HUES64 (cell line): ENCODE measurements around the gene SART3.
"Not testable (repeated sequence)": the region's sequence is repeated elsewhere in the genome, so short reads cannot be mapped to it uniquely, and the experiment has no call there.

Source experiments
- H3K27ac ChIP-seq: 2 replicates; pipeline ENCODE4 v1.7.0; 2013; ENCODE audit warnings: low read depth, low read length, inconsistent platforms
- H3K27me3 ChIP-seq: 2 replicates; pipeline ENCODE4 v1.6.1; 2013; ENCODE audit warnings: mild to moderate bottlenecking, low read length; ENCODE audit not compliant: insufficient read depth
- H3K36me3 ChIP-seq: 2 replicates; pipeline ENCODE4 v1.6.1; 2013; ENCODE audit warnings: mild to moderate bottlenecking, low read length; ENCODE audit not compliant: insufficient read depth
- H3K4me1 ChIP-seq: 2 replicates; pipeline ENCODE4 v1.6.1; 2013; ENCODE audit warnings: mild to moderate bottlenecking, low read length, moderate library complexity; ENCODE audit not compliant: insufficient read depth
- H3K4me3 ChIP-seq: 2 replicates; pipeline ENCODE4 v1.5.1; 2013; ENCODE audit warnings: mild to moderate bottlenecking, low read length, moderate library complexity
- H3K9ac ChIP-seq: 2 replicates; pipeline ENCODE4 v1.6.1; 2013; ENCODE audit warnings: mild to moderate bottlenecking, low read depth, low read length
- H3K9me3 ChIP-seq: 2 replicates; pipeline ENCODE4 v1.6.1; 2013; ENCODE audit warnings: low read depth, low read length; ENCODE audit not compliant: insufficient read depth
- WGBS: fragments of 150-250, 120-280 bp; methylation state at CpG from one replicate; pipeline ENCODE4 v1.1.7; 2013; ENCODE audit warnings: missing lambda C conversion rate; 5-methylcytosine and 5-hydroxymethylcytosine counted together

SART3 gene

DNA sequence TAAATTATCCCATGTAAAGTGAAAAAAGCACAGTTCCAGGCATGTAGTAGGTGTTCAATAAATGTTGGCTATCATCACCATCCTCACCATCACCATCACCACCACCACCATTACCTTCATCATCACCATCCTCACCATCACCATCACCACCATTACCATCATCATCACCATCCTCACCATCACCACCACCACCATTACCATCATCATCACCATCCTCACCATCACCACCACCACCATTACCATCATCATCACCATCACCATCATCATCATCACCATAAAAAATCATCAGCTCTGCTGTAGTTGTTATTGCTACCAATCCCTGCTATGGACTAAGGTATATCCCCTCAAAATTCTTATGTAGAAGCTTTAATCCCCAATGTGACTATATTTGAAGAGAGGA lies 16.5 kb upstream of the SART3 start:
- H3K36me3 ChIP-seq, result no peaks in the 10 kb centered on the region
- H3K4me3 ChIP-seq, result no peak overlapping the region
- H3K9me3 ChIP-seq, result no peaks in the 10 kb centered on the region
- H3K4me1 ChIP-seq, result no peaks in the 10 kb centered on the region
- no peak overlapping the region for H3K27ac ChIP-seq
- no peak overlapping the region for H3K9ac ChIP-seq
- H3K27me3 ChIP-seq, result no peaks in the 10 kb centered on the region

DNA sequence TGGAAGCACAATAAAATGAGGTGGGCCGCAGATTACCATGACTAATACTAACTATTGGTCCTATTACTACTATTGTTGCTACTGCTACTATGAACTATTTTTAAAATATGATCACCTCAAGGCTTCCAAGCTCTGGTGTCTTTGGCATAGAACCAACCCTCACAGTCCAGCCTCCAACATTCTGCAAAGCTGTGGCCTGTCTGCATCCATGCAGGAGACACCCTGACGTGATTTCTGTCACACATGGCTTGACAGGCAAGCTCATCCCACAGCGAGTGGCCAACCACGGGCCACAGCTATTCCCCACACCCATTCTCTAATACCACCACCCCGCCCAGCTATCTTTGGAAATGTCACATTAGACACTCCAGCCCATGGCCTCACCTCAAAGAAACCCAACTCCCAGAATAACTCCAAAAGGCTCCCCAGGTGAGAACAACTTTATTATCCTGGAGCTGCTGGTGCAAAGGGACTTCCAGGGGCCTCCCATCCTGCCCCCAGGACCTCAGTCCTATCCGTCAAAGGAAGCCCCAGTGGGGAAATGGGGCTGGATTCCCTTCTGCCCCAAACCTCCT lies 15.8 kb upstream of the SART3 start:
- H3K27ac ChIP-seq, result no peak overlapping the region
- H3K27me3 ChIP-seq, result no peaks in the 10 kb centered on the region
- 88% methylated on average over 6 of the region's 6 CpGs for WGBS
- no peaks in the 10 kb centered on the region for H3K36me3 ChIP-seq
- no peaks in the 10 kb centered on the region for H3K9me3 ChIP-seq
- H3K4me3 ChIP-seq, result no peak overlapping the region
- H3K4me1 ChIP-seq, result no peaks in the 10 kb centered on the region
- no peak overlapping the region for H3K9ac ChIP-seq

DNA sequence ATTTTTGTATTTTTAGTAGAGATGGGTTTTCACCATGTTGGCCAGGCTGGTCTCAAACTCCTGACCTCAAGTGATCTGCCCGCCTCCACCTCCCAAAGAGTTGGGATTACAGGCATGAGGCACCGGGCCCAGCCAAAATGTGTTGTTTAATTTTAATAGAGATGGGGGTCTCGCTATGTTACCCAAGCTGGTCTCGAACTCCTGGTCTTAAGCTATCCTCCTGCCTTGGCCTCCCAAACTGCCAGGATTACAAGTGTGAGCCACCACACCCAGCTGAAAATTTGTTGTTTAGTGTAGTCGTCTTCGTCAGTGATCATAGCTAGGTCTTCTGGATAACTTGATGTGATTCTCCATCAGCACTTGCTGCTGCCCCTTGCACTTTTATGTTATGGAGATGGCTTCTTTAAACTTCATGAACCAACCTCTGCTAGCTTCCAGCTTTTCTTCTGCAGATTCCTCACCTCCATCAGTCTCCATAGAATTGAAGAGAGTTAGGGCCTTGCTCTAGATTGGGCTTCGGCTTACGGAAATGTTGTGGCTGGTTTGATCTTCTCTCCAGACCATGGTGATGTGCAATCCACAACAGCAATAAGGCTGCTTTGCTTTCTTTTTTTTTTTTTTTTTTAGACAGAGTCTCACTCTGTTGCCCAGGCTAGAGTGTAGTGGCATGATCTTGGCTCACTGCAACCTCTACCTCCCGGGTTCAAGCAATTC lies 14.4 kb upstream of the SART3 start:
- H3K4me3 ChIP-seq, result no peak overlapping the region
- WGBS, result 98% methylated on average over 9 of the region's 9 CpGs
- H3K9ac ChIP-seq, result no peak overlapping the region
- no peaks in the 10 kb centered on the region for H3K36me3 ChIP-seq
- H3K27me3 ChIP-seq, result no peaks in the 10 kb centered on the region
- no peaks in the 10 kb centered on the region for H3K9me3 ChIP-seq
- H3K27ac ChIP-seq, result no peak overlapping the region
- H3K4me1 ChIP-seq, result no peaks in the 10 kb centered on the region

DNA sequence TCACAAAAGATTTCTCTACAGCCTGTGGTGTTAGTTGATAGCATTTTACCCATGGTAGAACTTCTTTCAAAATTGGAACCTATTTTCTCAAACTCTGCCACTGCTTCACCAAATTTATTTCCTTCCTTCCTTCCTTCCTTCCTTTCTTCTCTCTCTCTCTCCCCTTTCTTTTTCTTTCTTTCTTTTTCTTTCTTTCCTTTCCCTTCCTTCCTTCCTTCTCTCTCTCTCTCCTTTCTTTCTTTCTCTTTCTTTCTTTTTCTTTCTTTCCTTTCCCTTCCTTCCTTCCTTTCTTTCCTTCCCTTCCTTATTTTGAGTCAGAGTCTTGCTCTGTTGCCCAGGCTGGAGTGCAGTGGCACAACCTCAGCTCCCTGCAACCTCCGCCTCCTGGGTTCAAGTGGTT lies 13.3 kb upstream of the SART3 start:
- H3K9ac ChIP-seq, H3K27me3 ChIP-seq, H3K36me3 ChIP-seq, H3K27ac ChIP-seq, H3K4me3 ChIP-seq, H3K9me3 ChIP-seq, H3K4me1 ChIP-seq: not testable (repeated sequence)
- 94% methylated on average over 1 of the region's 1 CpG for WGBS

DNA sequence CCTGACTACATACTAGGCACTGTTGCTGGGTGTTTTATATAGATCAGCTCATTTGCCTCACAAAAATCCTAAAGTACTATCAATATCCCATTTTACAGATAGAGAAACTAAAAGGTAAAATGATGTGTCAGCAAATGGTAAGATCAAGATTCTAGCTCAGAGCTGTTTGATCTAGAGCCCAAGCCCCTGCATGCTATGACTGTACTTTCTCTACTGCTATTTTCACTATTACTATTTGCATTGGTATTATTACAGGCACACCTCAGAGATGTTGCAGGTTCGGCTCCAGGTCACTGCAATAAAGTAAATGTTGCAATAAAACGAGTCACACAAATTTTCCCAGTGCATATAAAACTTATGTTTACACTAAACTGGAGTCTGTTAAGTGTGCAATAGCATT lies 12.3 kb upstream of the SART3 start:
- peaks cover 16% of the 10 kb centered on the region for H3K36me3 ChIP-seq
- no CpG with 5 or more reads among the region's 2 CpGs for WGBS
- no peak overlapping the region for H3K9ac ChIP-seq
- H3K4me1 ChIP-seq, result no peaks in the 10 kb centered on the region
- no peak overlapping the region for H3K4me3 ChIP-seq
- no peaks in the 10 kb centered on the region for H3K27me3 ChIP-seq
- no peaks in the 10 kb centered on the region for H3K9me3 ChIP-seq
- H3K27ac ChIP-seq, result no peak overlapping the region

DNA sequence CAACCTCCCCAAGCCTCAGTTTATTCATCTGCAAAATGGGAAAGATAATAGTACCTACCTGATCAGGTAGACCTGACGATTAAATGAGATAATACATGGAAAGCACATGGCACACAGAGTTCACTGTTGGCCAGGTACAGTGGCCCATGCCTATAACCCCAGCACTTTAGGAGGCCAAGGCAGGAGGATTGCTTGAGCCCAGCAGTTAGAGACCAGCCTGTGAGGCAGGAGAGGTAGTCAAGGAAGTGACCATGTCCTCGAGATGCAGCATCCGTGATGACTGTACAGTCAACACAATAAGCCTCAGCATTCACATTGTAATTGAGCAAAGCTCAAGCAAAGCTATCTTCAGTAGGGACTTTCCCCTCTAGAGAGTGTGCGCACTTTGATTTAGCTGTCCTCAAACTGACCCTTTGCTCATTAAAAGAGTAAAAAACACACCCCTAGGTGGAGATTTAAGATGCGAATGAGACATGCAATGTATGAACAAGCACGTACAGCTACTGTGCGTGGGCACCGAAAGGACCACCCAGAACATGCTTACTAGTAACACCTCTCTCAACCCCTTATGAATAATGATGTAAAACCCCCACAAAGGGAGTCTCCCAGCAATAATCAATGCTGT lies 11.3 kb upstream of the SART3 start:
- WGBS, result 85% methylated on average over 8 of the region's 8 CpGs
- Histone ChIP-seq H3K9ac (no peak overlapping the region), H3K27ac (no peak overlapping the region), H3K9me3 (no peaks in the 10 kb centered on the region), H3K4me3 (no peak overlapping the region), H3K27me3 (no peaks in the 10 kb centered on the region), H3K4me1 (no peaks in the 10 kb centered on the region), H3K36me3 (peaks cover 26% of the 10 kb centered on the region)

DNA sequence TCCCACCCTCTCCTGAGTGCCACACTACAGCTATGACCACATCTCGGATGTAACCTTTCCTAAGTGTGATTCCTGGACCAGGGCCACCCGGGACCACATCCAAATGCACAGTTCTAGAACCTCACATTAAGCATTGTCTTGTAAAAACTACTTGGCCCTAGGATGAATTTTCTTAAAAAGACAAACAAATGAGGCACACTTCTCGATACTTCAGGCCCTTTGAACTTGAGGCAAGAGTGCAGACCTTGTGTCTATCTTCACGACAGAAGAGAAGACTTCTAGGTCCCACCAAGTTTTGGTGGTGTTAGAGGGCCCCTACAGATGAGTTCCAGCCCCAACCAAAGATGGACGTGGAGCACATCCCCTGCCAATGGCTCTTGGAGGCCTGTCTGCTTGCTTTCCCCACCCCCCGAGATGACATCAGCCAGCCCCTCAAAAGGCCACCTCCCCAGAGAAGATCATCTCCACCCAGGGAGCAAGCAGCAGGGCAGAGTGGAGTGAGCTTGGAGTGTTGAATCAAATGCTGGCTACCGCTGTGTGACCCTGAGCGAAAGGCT lies 10.7 kb upstream of the SART3 start:
- 87% methylated on average over 8 of the region's 8 CpGs for WGBS
- no peaks in the 10 kb centered on the region for H3K27me3 ChIP-seq
- H3K36me3 ChIP-seq, result peaks cover 32% of the 10 kb centered on the region
- H3K9me3 ChIP-seq, result no peaks in the 10 kb centered on the region
- no peaks in the 10 kb centered on the region for H3K4me1 ChIP-seq
- H3K27ac ChIP-seq, result no peak overlapping the region
- no peak overlapping the region for H3K9ac ChIP-seq
- H3K4me3 ChIP-seq, result no peak overlapping the region

DNA sequence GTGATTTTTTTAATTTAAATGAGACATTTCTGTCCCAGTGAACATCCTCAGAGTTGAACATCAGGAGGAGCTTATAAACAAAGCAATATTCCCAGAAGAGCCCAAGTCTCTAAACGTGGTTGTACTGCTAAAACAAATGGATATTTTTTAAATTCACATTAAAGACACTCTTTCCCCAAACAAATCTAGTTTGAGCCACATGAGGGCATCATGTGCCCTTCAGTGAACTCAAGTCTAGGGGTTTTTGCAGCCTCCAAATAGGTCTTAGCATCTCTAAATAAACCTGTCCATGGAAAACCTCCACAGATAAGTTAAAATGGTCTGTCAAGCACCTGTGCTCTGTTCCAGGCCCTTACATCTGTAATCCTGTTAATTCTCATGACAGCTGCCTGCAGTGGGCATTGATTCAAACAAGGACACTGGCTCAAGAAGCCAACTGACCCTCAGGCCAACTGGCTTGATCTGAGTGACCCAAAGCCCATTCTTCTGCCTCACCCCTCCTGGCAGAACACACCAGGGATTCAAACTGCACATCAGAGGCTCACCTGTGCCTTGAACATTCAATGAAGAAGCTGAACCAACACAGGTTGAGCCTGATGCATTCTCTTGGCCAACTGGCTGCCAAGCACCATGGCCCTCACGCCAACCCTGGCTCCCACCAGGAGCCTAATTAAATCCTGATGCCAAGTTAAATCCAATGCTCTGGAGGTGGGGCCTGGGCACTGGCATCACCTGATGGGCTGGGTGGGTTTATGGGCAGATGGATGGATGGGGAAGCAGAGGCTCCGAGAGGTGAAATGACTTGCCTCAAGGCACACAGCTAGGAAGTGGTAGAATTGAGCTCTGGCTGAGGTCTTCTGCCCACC lies 10.0 kb upstream of the SART3 start:
- Histone ChIP-seq H3K9ac (no peak overlapping the region), H3K9me3 (no peaks in the 10 kb centered on the region), H3K4me3 (no peak overlapping the region), H3K27me3 (no peaks in the 10 kb centered on the region), H3K4me1 (no peaks in the 10 kb centered on the region), H3K36me3 (peaks cover 39% of the 10 kb centered on the region), H3K27ac (no peak overlapping the region)
- WGBS, result 73% methylated on average over 3 of the region's 3 CpGs

DNA sequence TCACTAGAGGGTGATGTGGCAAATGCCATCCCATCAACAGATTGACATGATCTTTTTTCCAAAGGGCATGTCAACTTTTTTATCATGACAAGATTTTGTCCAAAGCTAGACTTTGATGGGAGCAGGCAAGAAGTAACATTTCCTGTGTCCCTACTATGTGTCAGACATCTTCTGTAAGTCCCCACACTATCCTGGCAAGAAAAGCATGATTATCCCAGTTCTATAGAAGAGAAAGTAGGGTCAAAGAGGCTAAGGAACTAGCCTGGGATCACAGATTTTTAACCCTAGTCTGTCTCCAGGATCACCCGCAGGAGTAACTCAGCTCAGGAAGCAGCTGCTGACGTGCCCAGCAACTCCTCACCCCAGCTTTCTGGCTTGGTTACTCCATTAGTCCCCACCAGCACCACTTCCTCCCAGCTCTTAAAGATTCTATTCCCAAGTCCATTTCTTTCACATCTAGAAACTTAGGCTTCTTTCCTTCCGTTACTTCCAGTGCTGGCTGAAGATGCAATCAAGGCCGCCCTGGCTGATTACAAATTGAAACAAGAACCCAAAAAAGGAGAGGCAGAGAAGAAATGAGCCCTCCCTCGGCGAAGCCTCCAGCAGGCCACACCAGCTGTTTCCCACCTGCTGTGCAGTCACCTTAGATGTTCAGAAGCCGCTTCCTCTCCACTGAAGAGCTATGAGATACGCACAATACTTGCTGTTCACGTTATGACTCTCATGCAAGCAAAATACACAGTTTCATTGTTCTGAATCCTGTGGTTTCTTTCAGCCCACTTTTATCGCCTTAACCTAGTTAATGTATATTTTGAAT lies 7.6 kb upstream of the SART3 start:
- H3K27ac ChIP-seq, result no peak overlapping the region
- H3K4me3 ChIP-seq, result no peak overlapping the region
- no peaks in the 10 kb centered on the region for H3K27me3 ChIP-seq
- peaks cover 62% of the 10 kb centered on the region for H3K36me3 ChIP-seq
- no peaks in the 10 kb centered on the region for H3K9me3 ChIP-seq
- 91% methylated on average over 10 of the region's 10 CpGs for WGBS
- no peak overlapping the region for H3K9ac ChIP-seq
- peaks cover 4% of the 10 kb centered on the region; the same call in 1 of the 2 replicates for H3K4me1 ChIP-seq

DNA sequence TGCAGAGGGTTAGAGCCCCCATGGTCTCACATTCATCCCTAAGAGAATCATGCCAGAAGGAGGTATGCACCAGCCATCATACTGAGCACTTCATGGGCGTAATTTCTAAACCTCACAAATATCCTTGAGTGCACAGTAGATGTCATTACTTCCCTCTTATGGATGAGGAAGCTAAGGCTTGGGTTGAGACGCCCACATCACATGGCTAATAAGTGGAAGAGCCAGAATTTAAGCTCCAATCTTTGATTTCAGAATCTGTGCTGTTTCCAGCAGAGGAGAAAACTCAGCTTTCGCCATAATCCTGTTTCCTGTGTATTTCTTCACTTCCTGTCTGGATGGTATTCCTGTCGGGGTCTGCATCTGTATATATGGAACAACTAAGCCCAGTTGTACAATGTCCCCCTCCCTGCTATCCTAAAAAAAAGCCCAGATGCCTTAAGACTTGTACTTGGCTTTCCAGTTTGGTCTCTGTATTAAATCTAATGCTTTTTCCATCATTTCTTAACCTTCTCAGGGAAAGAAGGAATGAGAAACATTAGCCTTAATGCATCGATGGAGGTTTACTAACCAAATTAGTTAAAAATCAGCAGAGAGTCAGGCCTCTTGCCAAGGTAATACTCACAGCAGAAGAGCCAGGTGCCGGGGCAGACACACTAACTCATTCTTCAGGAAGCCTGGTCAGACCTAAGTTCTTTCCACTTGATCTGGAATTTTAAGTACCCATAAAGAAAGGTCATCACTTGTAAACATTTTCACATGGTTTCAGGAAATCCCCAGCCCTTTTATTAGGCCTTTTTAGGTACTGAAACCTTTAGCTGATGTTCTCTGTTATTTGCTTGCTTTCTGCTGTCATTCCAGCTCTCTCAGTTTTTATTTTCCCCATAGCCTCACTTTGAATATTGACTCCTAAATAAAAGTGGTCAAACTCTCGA lies 6.7 kb upstream of the SART3 start:
- Histone ChIP-seq H3K4me1 (peaks cover 4% of the 10 kb centered on the region; the same call in 1 of the 2 replicates), H3K9ac (no peak overlapping the region), H3K4me3 (no peak overlapping the region), H3K27ac (no peak overlapping the region), H3K36me3 (peaks cover 62% of the 10 kb centered on the region), H3K9me3 (no peaks in the 10 kb centered on the region), H3K27me3 (no peaks in the 10 kb centered on the region)
- WGBS, result 95% methylated on average over 7 of the region's 7 CpGs
